ENCODE measurements around the gene TMEM182. TPM values are rescaled to one million over a fixed set of nuclear protein-coding genes. Genes with fewer than 3 reads are reported as not detected.

Gene TMEM182
- total and polyA plus RNA-seq, 9 of the 15 experiments (the other 6 are each of a cell fraction or from before 2014, with no cell fraction given): 5.2 to 11.4 (median 7.5) TPM

GRCh38 chr2:102782187-102782586 is 20.4 kb downstream of the TMEM182 start:
- Histone ChIP-seq H3K79me2 (ENCODE audit: control insufficient read depth, insufficient read depth, low read length) (no peaks in the 10 kb centered on the region), H2AFZ (ENCODE audit: low read depth, low read length) (no peak overlapping the region), H3K4me3 (no peak overlapping the region), H3K36me3 (ENCODE audit: control insufficient read depth, insufficient read depth, low read length) (no peaks in the 10 kb centered on the region; the same call in 2 of the 3 replicates), H3K27me3 (ENCODE audit: control insufficient read depth in 2 of 2, insufficient read depth in 2 of 2, low read length in 2 of 2) (no peaks in the 10 kb centered on the region), H3K4me1 (replicated peaks in 1 of 2; ENCODE audit: control insufficient read depth in 2 of 2, insufficient read depth in 2 of 2, low read length in 2 of 2) (no peaks in the 10 kb centered on the region), H3K9ac (ENCODE audit: insufficient read depth in 1 of 2, low read depth in 2 of 2, low read length in 2 of 2) (no peak overlapping the region), H3K9me3 (replicated peaks; ENCODE audit: control insufficient read depth, insufficient read depth, low read depth, low read length) (no peaks in the 10 kb centered on the region), H4K20me1 (replicated peaks; ENCODE audit: control insufficient read depth, insufficient read depth, low read length) (no peaks in the 10 kb centered on the region), H3K4me2 (ENCODE audit: insufficient read depth, low read length) (no peak overlapping the region), H3K27ac (ENCODE audit: extremely low read depth, low read depth, low read length) (no peak overlapping the region), H3K9me1 (ENCODE audit: control insufficient read depth, insufficient read depth, low read length) (no peaks in the 10 kb centered on the region)
- no TSS peak for BruUV-seq (replicated peaks)
- FAIRE-seq (no peak), ATAC-seq (no peak), DNase-seq (ENCODE audit: extremely low read depth in 1 of 4, low spot score in 3 of 4) (no peak)
- 94% methylated on average over 2 of the region's 2 CpGs for WGBS (ENCODE audit: insufficient coverage, low coverage, missing lambda C conversion rate)
- intact Hi-C loops (cut with micrococcal nuclease): no loop called here
- in situ Hi-C loops (cut with MboI): no loop called here
- no peak for TF ChIP-seq HNRNPL (IDR thresholded peaks at IDR 0.05; ENCODE audit: low read depth, low read length)
- no peak for TF ChIP-seq ZC3H4 (CRISPR knock-in tag; IDR thresholded peaks at IDR 0.05; ENCODE audit: borderline replicate concordance)
- no peak for TF ChIP-seq SLC30A9 (CRISPR knock-in tag; IDR thresholded peaks at IDR 0.05)
- no peak for TF ChIP-seq ZNF512 (tag; IDR thresholded peaks at IDR 0.05)
- no peak for TF ChIP-seq CBX3 (IDR thresholded peaks at IDR 0.05; ENCODE audit: borderline replicate concordance in 1 of 2, low read length in 2 of 2)
- no peak for TF ChIP-seq POLR2B (IDR thresholded peaks at IDR 0.05; ENCODE audit: low read depth, partially characterized antibody)
- no peak for TF ChIP-seq ATF3 (IDR thresholded peaks at IDR 0.05)
- TF ChIP-seq ATF3 (CRISPR knock-in tag; conservative IDR thresholded peaks at IDR 0.05): no peak
- TF ChIP-seq ZNF165 (CRISPR knock-in tag; IDR thresholded peaks at IDR 0.05; ENCODE audit: borderline replicate concordance): no peak
- TF ChIP-seq MYBL2 (IDR thresholded peaks at IDR 0.05; ENCODE audit: low read depth): no peak
- TF ChIP-seq MYBL2 (CRISPR knock-in tag; IDR thresholded peaks at IDR 0.05; ENCODE audit: borderline replicate concordance): no peak
- no peak for TF ChIP-seq KDM1A (IDR thresholded peaks at IDR 0.05)
- no peak for TF ChIP-seq IRF2 (CRISPR knock-in tag; IDR thresholded peaks at IDR 0.05)
- no peak for TF ChIP-seq ELF4 (CRISPR knock-in tag; IDR thresholded peaks at IDR 0.05)
- no peak for TF ChIP-seq EP400 (IDR thresholded peaks at IDR 0.05)
- TF ChIP-seq ESRRA (IDR thresholded peaks at IDR 0.05; ENCODE audit: borderline replicate concordance, low read depth): no peak
- TF ChIP-seq LARP7 (IDR thresholded peaks at IDR 0.05): no peak
- TF ChIP-seq TEAD2 (tag; IDR thresholded peaks at IDR 0.05): no peak
- TF ChIP-seq CHD1 (IDR thresholded peaks at IDR 0.05; ENCODE audit: low read length): no peak
- TF ChIP-seq NR2F6 (CRISPR knock-in tag; IDR thresholded peaks at IDR 0.05): no peak
- TF ChIP-seq HDAC6 (IDR thresholded peaks at IDR 0.05; ENCODE audit: low read depth, low read length): no peak
- no peak for TF ChIP-seq RBM34 (IDR thresholded peaks at IDR 0.05; ENCODE audit: borderline replicate concordance, insufficient read depth, low read length)
- CTCF ChIA-PET (ENCODE audit: low intra/inter-chr PET ratio): no interaction called here
- POLR2A ChIA-PET: no interaction called here

Data from K562 (cell line).